Calu3 (cell line): ENCODE data around the gene PSMA5. TPM values are rescaled to one million over a fixed set of nuclear protein-coding genes. Genes with fewer than 3 reads are reported as not detected.

ENCODE experiments used
- BruUV-seq: library from RNA; stranded (reverse); fragments of 400-500 nt; replicated peaks from 2 replicates; lab custom pipeline; 2021; lab: Mats Ljungman, UMichigan
- CTCF ChIA-PET: fragments of 300-600 bp; sonication (Branson Sonifier 250); formaldehyde crosslinking; loops from one replicate; lab custom pipeline; 2022; ENCODE audit warnings: antibody characterized with exemption; lab: Charles Lee
- DNase-seq: peaks from one replicate; pipeline ENCODE4 v3.0.0; 2022
- H3K27ac Mint-ChIP-seq: one replicate; pipeline ENCODE4 v1.8.0; 2022; ENCODE audit warnings: mixed read lengths; ENCODE audit not compliant: unreplicated experiment
- H3K27me3 Mint-ChIP-seq: one replicate; pipeline ENCODE4 v1.8.0; 2022; ENCODE audit warnings: mixed read lengths; ENCODE audit not compliant: unreplicated experiment
- H3K36me3 Mint-ChIP-seq: one replicate; pipeline ENCODE4 v1.8.0; 2022; ENCODE audit warnings: mild to moderate bottlenecking, moderate library complexity, mixed read lengths; ENCODE audit not compliant: insufficient read depth, unreplicated experiment
- H3K4me1 Mint-ChIP-seq: one replicate; pipeline ENCODE4 v1.8.0; 2022; ENCODE audit warnings: mild to moderate bottlenecking, low read depth, mixed read lengths; ENCODE audit not compliant: unreplicated experiment
- H3K4me3 Mint-ChIP-seq: one replicate; pipeline ENCODE4 v1.8.0; 2022; ENCODE audit warnings: mild to moderate bottlenecking, low read depth, moderate library complexity, mixed read lengths; ENCODE audit not compliant: unreplicated experiment
- H3K9me3 Mint-ChIP-seq: one replicate; pipeline ENCODE4 v1.8.0; 2022; ENCODE audit warnings: low read depth, mixed read lengths; ENCODE audit not compliant: unreplicated experiment
- intact Hi-C: fragments of 100-400 bp; cut with micrococcal nuclease; formaldehyde crosslinking; loops from one replicate; pipeline ENCODE4 v1.10.0; 2022; ENCODE audit not compliant: unreplicated experiment
- total RNA-seq: library from RNA; stranded (reverse); gene quantifications from 2 replicates; pipeline ENCODE4 v1.2.3, GENCODE V29; 2022
- TF ChIP-seq, protein P1 (sequence below): fragments of 200-600 bp; IDR thresholded peaks from one replicate; pipeline ENCODE4 v1.8.0; 2022; ENCODE audit warnings: antibody characterized with exemption; ENCODE audit not compliant: unreplicated experiment

The PSMA5 gene
- total RNA-seq, 1 experiment from 2014 or later, result 121 TPM

DNA sequence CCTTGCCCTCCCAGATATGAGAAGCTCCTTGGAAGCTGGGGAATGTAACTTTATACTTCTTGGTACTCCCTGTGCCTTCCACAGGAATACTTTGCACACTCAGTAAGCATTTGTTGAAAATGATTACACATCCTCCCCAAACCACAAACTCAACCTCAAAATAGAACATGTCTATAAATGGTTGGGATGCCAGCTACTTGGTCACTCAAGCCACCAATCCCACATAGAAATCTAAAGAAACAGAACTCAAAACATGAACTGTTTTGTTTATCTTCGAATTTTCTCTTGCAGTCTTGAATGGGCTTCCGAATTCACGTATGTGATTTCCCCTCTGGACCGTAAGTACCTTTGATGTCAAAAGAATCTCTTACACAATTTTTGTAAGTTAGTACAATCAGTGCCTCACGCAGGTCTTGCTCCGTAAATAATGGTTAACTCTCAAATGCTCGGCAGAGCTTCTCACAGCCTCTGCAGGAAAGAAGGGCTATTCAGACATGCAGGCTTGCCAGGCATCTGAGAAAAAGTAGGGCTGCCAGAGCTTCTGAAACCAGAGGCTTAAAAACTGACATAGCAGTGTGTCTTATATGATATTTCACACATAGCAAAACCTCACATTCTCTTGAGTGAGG, 55.4 kb downstream of the PSMA5 start:
- CTCF ChIA-PET, result no interaction called here
- no peaks in the 10 kb centered on the region for H3K9me3 Mint-ChIP-seq
- no peak overlapping the region for H3K4me3 Mint-ChIP-seq
- TF ChIP-seq, protein P1, sequence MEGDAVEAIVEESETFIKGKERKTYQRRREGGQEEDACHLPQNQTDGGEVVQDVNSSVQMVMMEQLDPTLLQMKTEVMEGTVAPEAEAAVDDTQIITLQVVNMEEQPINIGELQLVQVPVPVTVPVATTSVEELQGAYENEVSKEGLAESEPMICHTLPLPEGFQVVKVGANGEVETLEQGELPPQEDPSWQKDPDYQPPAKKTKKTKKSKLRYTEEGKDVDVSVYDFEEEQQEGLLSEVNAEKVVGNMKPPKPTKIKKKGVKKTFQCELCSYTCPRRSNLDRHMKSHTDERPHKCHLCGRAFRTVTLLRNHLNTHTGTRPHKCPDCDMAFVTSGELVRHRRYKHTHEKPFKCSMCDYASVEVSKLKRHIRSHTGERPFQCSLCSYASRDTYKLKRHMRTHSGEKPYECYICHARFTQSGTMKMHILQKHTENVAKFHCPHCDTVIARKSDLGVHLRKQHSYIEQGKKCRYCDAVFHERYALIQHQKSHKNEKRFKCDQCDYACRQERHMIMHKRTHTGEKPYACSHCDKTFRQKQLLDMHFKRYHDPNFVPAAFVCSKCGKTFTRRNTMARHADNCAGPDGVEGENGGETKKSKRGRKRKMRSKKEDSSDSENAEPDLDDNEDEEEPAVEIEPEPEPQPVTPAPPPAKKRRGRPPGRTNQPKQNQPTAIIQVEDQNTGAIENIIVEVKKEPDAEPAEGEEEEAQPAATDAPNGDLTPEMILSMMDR, result no peak
- no peak for DNase-seq
- H3K4me1 Mint-ChIP-seq, result peaks cover 9% of the 10 kb centered on the region
- intact Hi-C loops, result no loop called here
- H3K27me3 Mint-ChIP-seq, result no peaks in the 10 kb centered on the region
- no TSS peak for BruUV-seq
- no peaks in the 10 kb centered on the region for H3K36me3 Mint-ChIP-seq
- no peak overlapping the region for H3K27ac Mint-ChIP-seq

DNA sequence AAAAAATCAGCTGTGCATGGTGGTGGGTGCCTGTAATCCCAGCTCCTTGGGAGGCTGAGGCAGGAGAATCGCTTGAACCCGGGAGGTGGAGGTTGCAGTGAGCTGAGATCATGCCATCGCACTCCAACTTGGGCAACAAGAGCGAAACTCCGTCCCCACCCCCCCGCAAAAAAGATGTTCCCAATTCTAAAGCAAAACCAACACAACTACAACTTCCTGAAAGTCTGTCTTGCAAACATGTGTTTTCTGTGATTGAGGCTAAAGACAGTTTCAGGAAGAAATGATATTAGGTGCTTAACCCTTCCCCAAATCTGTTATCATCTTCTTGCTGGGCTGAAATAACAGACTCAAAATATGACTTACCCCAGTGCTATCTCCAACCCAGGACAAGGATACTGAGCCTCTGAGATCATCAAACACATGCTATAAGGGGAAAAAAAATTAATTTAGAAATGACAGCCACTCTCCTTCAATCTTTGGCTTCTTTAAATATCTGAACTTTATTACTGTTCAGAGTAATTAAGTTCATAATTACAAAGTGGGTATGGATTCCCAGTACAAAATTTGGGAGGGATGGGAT, 57.0 kb downstream of the PSMA5 start:
- no TSS peak for BruUV-seq
- CTCF ChIA-PET, result no interaction called here
- Mint-ChIP-seq H3K36me3 (no peaks in the 10 kb centered on the region), H3K27me3 (no peaks in the 10 kb centered on the region), H3K4me1 (peaks cover 9% of the 10 kb centered on the region), H3K9me3 (no peaks in the 10 kb centered on the region), H3K4me3 (no peak overlapping the region), H3K27ac (no peak overlapping the region)
- no peak for DNase-seq
- intact Hi-C loops, result no loop called here
- TF ChIP-seq, protein P1, result no peak

DNA sequence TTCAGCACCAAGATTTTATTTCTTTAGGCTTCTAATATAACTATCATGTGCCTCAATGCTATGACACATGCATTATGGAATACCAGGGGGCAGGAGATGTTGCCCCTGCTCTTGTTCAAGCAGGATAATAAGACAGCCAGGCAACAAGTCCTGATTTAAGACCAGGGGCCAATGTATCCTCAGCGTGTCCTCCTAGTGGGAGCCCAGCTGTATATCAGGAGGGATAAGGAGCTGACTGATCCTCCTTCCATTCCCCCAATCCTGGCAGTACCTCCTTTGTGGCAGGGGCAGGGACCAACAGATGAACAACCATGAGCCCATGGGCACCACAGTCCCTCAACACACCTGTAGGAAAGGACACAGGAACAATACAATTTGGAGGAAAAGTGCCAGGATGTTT, 57.8 kb downstream of the PSMA5 start:
- Mint-ChIP-seq H3K27me3 (no peaks in the 10 kb centered on the region), H3K4me3 (no peak overlapping the region), H3K4me1 (peaks cover 9% of the 10 kb centered on the region), H3K27ac (no peak overlapping the region), H3K36me3 (no peaks in the 10 kb centered on the region), H3K9me3 (no peaks in the 10 kb centered on the region)
- no peak for DNase-seq
- CTCF ChIA-PET, result no interaction called here
- intact Hi-C loops, result no loop called here
- TF ChIP-seq, protein P1, result no peak
- BruUV-seq, result no TSS peak

DNA sequence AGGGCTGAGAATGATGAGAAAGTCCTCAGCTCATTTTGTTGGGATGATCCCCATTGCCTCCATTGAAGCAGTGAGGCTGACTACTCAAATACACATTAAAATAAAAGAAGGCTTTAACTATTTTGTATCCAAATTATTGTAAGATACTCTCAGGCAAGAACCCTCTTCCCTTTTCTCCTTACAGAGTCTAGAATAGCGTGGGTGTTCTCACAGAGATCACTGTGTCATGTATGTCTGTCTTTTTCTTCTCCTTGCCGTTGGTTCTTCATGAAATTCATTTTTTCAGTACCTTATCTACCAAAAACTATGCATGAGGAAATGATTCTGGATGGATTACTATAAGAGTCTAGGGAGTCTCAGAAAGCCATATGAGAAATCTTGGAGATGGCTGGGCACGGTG, 58.6 kb downstream of the PSMA5 start:
- no peaks in the 10 kb centered on the region for H3K9me3 Mint-ChIP-seq
- no TSS peak for BruUV-seq
- H3K4me3 Mint-ChIP-seq, result no peak overlapping the region
- no peaks in the 10 kb centered on the region for H3K27me3 Mint-ChIP-seq
- H3K4me1 Mint-ChIP-seq, result peaks cover 9% of the 10 kb centered on the region
- no peak overlapping the region for H3K27ac Mint-ChIP-seq
- no peaks in the 10 kb centered on the region for H3K36me3 Mint-ChIP-seq
- intact Hi-C loops, result no loop called here
- CTCF ChIA-PET, result no interaction called here
- TF ChIP-seq, protein P1, result no peak
- no peak for DNase-seq
